GM19467 (cell line): ENCODE measurements around the gene IL1RAPL1.
A peak's percentile ranks its signal among the peaks of the same experiment; 100 is the strongest.

Experiments
- ATAC-seq: cut with Tn5 transposase; IDR thresholded peaks from one replicate; pipeline ENCODE4 v1.9.1; 2021; ENCODE audit warnings: mild to moderate bottlenecking, moderate library complexity; ENCODE audit not compliant: unreplicated experiment

IL1RAPL1 gene

GRCh38 chrX:29617276-29617675 lies 1030.0 kb downstream of the IL1RAPL1 start:
- no peak for ATAC-seq

GRCh38 chrX:29617725-29618124 lies 1030.5 kb downstream of the IL1RAPL1 start:
- ATAC-seq = no peak

- no peak for ATAC-seq
Measured at GRCh38 chrX:29627833-29628232, 1040.6 kb downstream of the IL1RAPL1 start.

GRCh38 chrX:29634516-29634915 lies 1047.3 kb downstream of the IL1RAPL1 start:
- ATAC-seq = no peak

GRCh38 chrX:29636331-29636730 lies 1049.1 kb downstream of the IL1RAPL1 start:
- ATAC-seq = no peak

GRCh38 chrX:29640106-29640505 lies 1052.9 kb downstream of the IL1RAPL1 start:
- ATAC-seq = no peak

- ATAC-seq = no peak
Measured at GRCh38 chrX:29641461-29641860, 1054.2 kb downstream of the IL1RAPL1 start.

- ATAC-seq = no peak
Measured at GRCh38 chrX:29643181-29643580, 1055.9 kb downstream of the IL1RAPL1 start.

- no peak for ATAC-seq
Measured at GRCh38 chrX:29648161-29648560, 1060.9 kb downstream of the IL1RAPL1 start.

- no peak for ATAC-seq
Measured at GRCh38 chrX:29652484-29652883, 1065.2 kb downstream of the IL1RAPL1 start.

- ATAC-seq = no peak
Measured at GRCh38 chrX:29653721-29654120, 1066.5 kb downstream of the IL1RAPL1 start.

- ATAC-seq = no peak
Measured at GRCh38 chrX:29659911-29660310, 1072.7 kb downstream of the IL1RAPL1 start.

GRCh38 chrX:29661290-29661689 lies 1074.0 kb downstream of the IL1RAPL1 start:
- ATAC-seq = no peak

- ATAC-seq = no peak
Measured at GRCh38 chrX:29662101-29662500, 1074.9 kb downstream of the IL1RAPL1 start.

- ATAC-seq = peak; percentile 53
Measured at GRCh38 chrX:29662759-29663503, 1075.7 kb downstream of the IL1RAPL1 start.

- ATAC-seq = no peak
Measured at GRCh38 chrX:29665532-29665931, 1078.3 kb downstream of the IL1RAPL1 start.

- no peak for ATAC-seq
Measured at GRCh38 chrX:29666366-29666765, 1079.1 kb downstream of the IL1RAPL1 start.

- ATAC-seq = no peak
Measured at GRCh38 chrX:29671421-29671820, 1084.2 kb downstream of the IL1RAPL1 start.

- ATAC-seq = no peak
Measured at GRCh38 chrX:29687687-29688086, 1100.4 kb downstream of the IL1RAPL1 start.

GRCh38 chrX:29690061-29690460 lies 1102.8 kb downstream of the IL1RAPL1 start:
- no peak for ATAC-seq

- ATAC-seq = no peak
Measured at GRCh38 chrX:29691044-29691443, 1103.8 kb downstream of the IL1RAPL1 start.

GRCh38 chrX:29693912-29694311 lies 1106.7 kb downstream of the IL1RAPL1 start:
- ATAC-seq = no peak

GRCh38 chrX:29699239-29699638 lies 1112.0 kb downstream of the IL1RAPL1 start:
- no peak for ATAC-seq
